Suppressor macrophage treated with lipopolysaccharide for 4 hours (primary cell): ENCODE measurements around the gene COL9A1.

Experiments used
- DNase-seq: peaks from one replicate; pipeline ENCODE4 v3.0.0-alpha.2; 2020

The COL9A1 gene

GRCh38 chr6:70285201-70285600 lies 17.7 kb downstream of the COL9A1 start:
- DNase-seq: no peak

GRCh38 chr6:70282919-70283461 lies 19.9 kb downstream of the COL9A1 start:
- no peak for DNase-seq

GRCh38 chr6:70282312-70282918 lies 20.5 kb downstream of the COL9A1 start:
- no peak for DNase-seq

GRCh38 chr6:70281923-70282311 lies 21.0 kb downstream of the COL9A1 start:
- no peak for DNase-seq

- no peak for DNase-seq
Measured at GRCh38 chr6:70280400-70280853, 22.5 kb downstream of the COL9A1 start.

- DNase-seq: no peak
Measured at GRCh38 chr6:70277470-70277869, 25.4 kb downstream of the COL9A1 start.

- no peak for DNase-seq
Measured at GRCh38 chr6:70274338-70274737, 28.5 kb downstream of the COL9A1 start.

- DNase-seq: no peak
Measured at GRCh38 chr6:70272071-70272470, 30.8 kb downstream of the COL9A1 start.

- no peak for DNase-seq
Measured at GRCh38 chr6:70270287-70271005, 32.4 kb downstream of the COL9A1 start.

- no peak for DNase-seq
Measured at GRCh38 chr6:70266142-70266541, 36.7 kb downstream of the COL9A1 start.

GRCh38 chr6:70264306-70264705 lies 38.6 kb downstream of the COL9A1 start:
- no peak for DNase-seq

- DNase-seq: no peak
Measured at GRCh38 chr6:70258483-70258882, 44.4 kb downstream of the COL9A1 start.

- no peak for DNase-seq
Measured at GRCh38 chr6:70257768-70258273, 45.1 kb downstream of the COL9A1 start.

GRCh38 chr6:70254784-70255183 lies 48.1 kb downstream of the COL9A1 start:
- no peak for DNase-seq

- DNase-seq: no peak
Measured at GRCh38 chr6:70253923-70254322, 49.0 kb downstream of the COL9A1 start.

- DNase-seq: no peak
Measured at GRCh38 chr6:70252604-70253003, 50.3 kb downstream of the COL9A1 start.

GRCh38 chr6:70246118-70246517 lies 56.8 kb downstream of the COL9A1 start:
- DNase-seq: no peak

GRCh38 chr6:70241991-70242420 lies 60.9 kb downstream of the COL9A1 start:
- no peak for DNase-seq

GRCh38 chr6:70241031-70241430 lies 61.9 kb downstream of the COL9A1 start:
- DNase-seq: no peak

GRCh38 chr6:70236343-70236742 lies 66.5 kb downstream of the COL9A1 start:
- DNase-seq: no peak

- no peak for DNase-seq
Measured at GRCh38 chr6:70234561-70235236, 68.2 kb downstream of the COL9A1 start.

- DNase-seq: no peak
Measured at GRCh38 chr6:70231311-70231710, 71.6 kb downstream of the COL9A1 start.

GRCh38 chr6:70225055-70225454 lies 77.8 kb downstream of the COL9A1 start:
- no peak for DNase-seq

GRCh38 chr6:70222439-70222749 lies 80.5 kb downstream of the COL9A1 start:
- no peak for DNase-seq
